Measurements from ENCODE around the gene RSU1.

RSU1 gene

GRCh38 chr10:16732376-16732775, 84.8 kb downstream of the RSU1 start:
- DNase-seq = no peak

- no peak for DNase-seq
Observed at GRCh38 chr10:16728266-16728665, 89.0 kb downstream of the RSU1 start.

GRCh38 chr10:16727666-16728065, 89.6 kb downstream of the RSU1 start:
- no peak for DNase-seq

- no peak for DNase-seq
Observed at GRCh38 chr10:16724509-16724908, 92.7 kb downstream of the RSU1 start.

GRCh38 chr10:16720812-16721211, 96.4 kb downstream of the RSU1 start:
- no peak for DNase-seq

- DNase-seq = no peak
Observed at GRCh38 chr10:16717622-16718395, 99.4 kb downstream of the RSU1 start.

GRCh38 chr10:16716051-16716450, 101.2 kb downstream of the RSU1 start:
- DNase-seq = no peak

GRCh38 chr10:16713290-16713689, 103.9 kb downstream of the RSU1 start:
- DNase-seq = no peak

GRCh38 chr10:16712883-16713282, 104.3 kb downstream of the RSU1 start:
- DNase-seq = no peak

- DNase-seq = no peak
Observed at GRCh38 chr10:16700331-16700730, 116.9 kb downstream of the RSU1 start.

GRCh38 chr10:16699435-16700057, 117.7 kb downstream of the RSU1 start:
- DNase-seq = no peak

- DNase-seq = no peak
Observed at GRCh38 chr10:16698461-16698860, 118.8 kb downstream of the RSU1 start.

GRCh38 chr10:16690417-16690816, 126.8 kb downstream of the RSU1 start:
- DNase-seq = no peak

- DNase-seq = no peak
Observed at GRCh38 chr10:16689696-16690095, 127.5 kb downstream of the RSU1 start.

GRCh38 chr10:16689227-16689626, 128.0 kb downstream of the RSU1 start:
- no peak for DNase-seq

GRCh38 chr10:16686054-16686902, 130.9 kb downstream of the RSU1 start:
- peak; percentile 68 for DNase-seq

GRCh38 chr10:16685551-16685950, 131.7 kb downstream of the RSU1 start:
- no peak for DNase-seq

GRCh38 chr10:16681521-16681920, 135.7 kb downstream of the RSU1 start:
- no peak for DNase-seq

- no peak for DNase-seq
Observed at GRCh38 chr10:16679511-16679910, 137.7 kb downstream of the RSU1 start.

- DNase-seq = no peak
Observed at GRCh38 chr10:16675334-16675733, 141.9 kb downstream of the RSU1 start.

- peak; percentile 86 for DNase-seq
Observed at GRCh38 chr10:16674147-16674703, 143.0 kb downstream of the RSU1 start.

- no peak for DNase-seq
Observed at GRCh38 chr10:16673443-16673842, 143.8 kb downstream of the RSU1 start.

GRCh38 chr10:16663444-16663843, 153.8 kb downstream of the RSU1 start:
- DNase-seq = no peak
